HepG2 (cell line): ENCODE results near the gene UBE2M. TPM values are rescaled to one million over a fixed set of nuclear protein-coding genes. Genes with fewer than 3 reads are reported as not detected.

ENCODE experiments used
- ATAC-seq: fragments of 200-7000 bp; cut with Tn5 transposase; 3 replicates; pipeline ENCODE4 v1.9.1; 2020; ENCODE audit warnings: mild to moderate bottlenecking, moderate library complexity
- BruUV-seq: library from RNA; stranded (reverse); fragments of 400-500 nt; replicated peaks from 2 replicates; lab custom pipeline; 2021; lab: Mats Ljungman, UMichigan
- CTCF ChIA-PET: fragments of 300-600 bp; formaldehyde crosslinking; extraction: SDS; loops from one replicate; lab custom pipeline; 2021; ENCODE audit warnings: low total read pairs, inconsistent platforms, low intra/inter-chr PET ratio; lab: Yijun Ruan, JAX
- POLR2A ChIA-PET: fragments of 350-600 bp; sonication (Branson Sonifier 250); formaldehyde crosslinking; loops from one replicate; lab custom pipeline; 2020; ENCODE audit warnings: antibody characterized with exemption, inconsistent platforms; lab: Yijun Ruan, JAX
- DNase-seq: peaks from one replicate; pipeline ENCODE4 v3.0.0-alpha.2; 2015; ENCODE audit warnings: low spot score
- FAIRE-seq: peaks from 3 replicates; lab custom pipeline; 2011; peaks lifted over from hg19 to GRCh38; lab: Jason Lieb, UNC
- H2AFZ ChIP-seq: one replicate; pipeline ENCODE4 v1.6.1; 2011; ENCODE audit warnings: low read length, inconsistent platforms
- H3K27ac ChIP-seq: fragments of 300-600 bp; 3 replicates; pipeline ENCODE4 v1.8.0; 2011; ENCODE audit warnings: mixed run types, mild to moderate bottlenecking, mixed read lengths, low read length, inconsistent platforms; ENCODE audit not compliant: insufficient read depth; ENCODE audit errors: extremely low read length
- H3K27me3 ChIP-seq, 2 experiments: fragments of 200-600 bp in 1 of 2; 2 replicates in 1 of 2; 3 replicates in 1 of 2; pipeline versions ENCODE4 v1.6.0 to v1.8.0; 2011; ENCODE audit warnings: low read length in 2 of 2, mild to moderate bottlenecking in 2 of 2, moderate library complexity in 2 of 2, inconsistent platforms in 1 of 2; ENCODE audit not compliant: insufficient read depth in 2 of 2, control insufficient read depth in 1 of 2
- H3K36me3 ChIP-seq, 2 experiments: fragments of 200-600 bp in 1 of 2; replicated peaks in 1 of 2; 2 replicates in 1 of 2; 3 replicates in 1 of 2; pipeline versions ENCODE4 v1.5.1 to v1.8.0; 2011; ENCODE audit warnings: low read length in 2 of 2, inconsistent platforms in 1 of 2; ENCODE audit not compliant: insufficient read depth in 2 of 2, control insufficient read depth in 1 of 2
- H3K4me1 ChIP-seq: 2 replicates; pipeline ENCODE4 v1.5.1; 2012; ENCODE audit warnings: low read length, inconsistent platforms; ENCODE audit not compliant: insufficient read depth
- H3K4me2 ChIP-seq: 2 replicates; pipeline ENCODE4 v1.6.0; 2011; ENCODE audit warnings: low read depth, low read length, inconsistent platforms
- H3K4me3 ChIP-seq, 3 experiments: fragments of 200-600 bp in 1 of 3; sonication (generic), shearing (Covaris generic) in 1 of 3; replicated peaks in 1 of 3; 2 replicates each; pipeline ENCODE4 v1.5.1; 2011 to 2016; ENCODE audit warnings: low read length in 3 of 3, inconsistent platforms in 2 of 3, low read depth in 2 of 3, mild to moderate bottlenecking in 2 of 3, control low read depth in 1 of 3, mixed read lengths in 1 of 3; ENCODE audit not compliant: insufficient read depth in 1 of 3
- H3K79me2 ChIP-seq: one replicate; pipeline ENCODE4 v1.6.1; 2011; ENCODE audit warnings: low read length, inconsistent platforms; ENCODE audit not compliant: insufficient read depth
- H3K9ac ChIP-seq: 2 replicates; pipeline ENCODE4 v1.6.0; 2011; ENCODE audit warnings: mild to moderate bottlenecking, low read depth, low read length, inconsistent platforms; ENCODE audit not compliant: insufficient read depth
- H3K9me3 ChIP-seq: 2 replicates; pipeline ENCODE4 v1.5.1; 2012; ENCODE audit warnings: mild to moderate bottlenecking, low read length
- H4K20me1 ChIP-seq: 2 replicates; pipeline ENCODE4 v1.6.0; 2011; ENCODE audit warnings: inconsistent platforms, mild to moderate bottlenecking, low read length, moderate library complexity; ENCODE audit not compliant: insufficient read depth
- ATAD3A ChIP-seq: sonication (generic); formaldehyde crosslinking; IDR thresholded peaks from 2 replicates; pipeline ENCODE4 v1.4.0; 2020; ENCODE audit warnings: missing genetic modification reagents
- HNRNPH1 ChIP-seq: fragments of 200-400 bp; formaldehyde crosslinking; optimal IDR thresholded peaks from 2 replicates; pipeline ENCODE3; 2017; ENCODE audit warnings: mild to moderate bottlenecking, low read depth, low read length
- KDM4B ChIP-seq: sonication (generic); formaldehyde crosslinking; IDR thresholded peaks from 2 replicates; pipeline ENCODE4 v1.4.0; 2020; ENCODE audit warnings: missing genetic modification reagents
- MAFF ChIP-seq: IDR thresholded peaks from 2 replicates; pipeline ENCODE4 v1.6.1; 2011; ENCODE audit warnings: low read depth, low read length, improper control_type of control experiment
- NFYB ChIP-seq: sonication (generic); formaldehyde crosslinking; IDR thresholded peaks from 2 replicates; pipeline ENCODE4 v1.4.0; 2020; ENCODE audit warnings: missing genetic modification reagents
- NR2F6 ChIP-seq, 2 experiments: IDR thresholded peaks; 2 replicates each; pipeline ENCODE4 v1.6.1; 2016; ENCODE audit warnings: antibody characterized with exemption in 1 of 2, mild to moderate bottlenecking in 1 of 2
- POLR2A ChIP-seq, 2 experiments: IDR thresholded peaks; 2 replicates each; pipeline ENCODE4 v1.6.1; 2011; ENCODE audit warnings: low read depth in 2 of 2, low read length in 2 of 2, mild to moderate bottlenecking in 1 of 2, moderate library complexity in 1 of 2; ENCODE audit not compliant: insufficient read depth in 1 of 2
- PRPF4 ChIP-seq: fragments of 200-400 bp; formaldehyde crosslinking; IDR thresholded peaks from 2 replicates; pipeline ENCODE4 v1.6.1; 2016; ENCODE audit warnings: low read length, low read depth; ENCODE audit not compliant: poor library complexity, severe bottlenecking
- RCOR2 ChIP-seq: IDR thresholded peaks from 2 replicates; pipeline ENCODE4 v1.6.1; 2016; ENCODE audit warnings: missing biosample characterization, missing genetic modification reagents
- RELA ChIP-seq: sonication (generic); formaldehyde crosslinking; IDR thresholded peaks from 2 replicates; pipeline ENCODE4 v1.4.0; 2020; ENCODE audit warnings: missing genetic modification reagents
- SIX4 ChIP-seq: sonication (generic); formaldehyde crosslinking; IDR thresholded peaks from 2 replicates; pipeline ENCODE4 v1.4.0; 2020; ENCODE audit warnings: missing genetic modification reagents
- SRY ChIP-seq: sonication (generic); formaldehyde crosslinking; IDR thresholded peaks from 2 replicates; pipeline ENCODE4 v1.8.0; 2022; ENCODE audit warnings: mild to moderate bottlenecking, missing genetic modification reagents
- SSRP1 ChIP-seq: IDR thresholded peaks from 2 replicates; pipeline ENCODE4 v1.6.1; 2016; ENCODE audit warnings: control low read depth
- TAF15 ChIP-seq: fragments of 200-400 bp; formaldehyde crosslinking; IDR thresholded peaks from one replicate; pipeline ENCODE4 v1.6.1; 2018; ENCODE audit warnings: mild to moderate bottlenecking, low read depth, low read length; ENCODE audit not compliant: poor library complexity, severe bottlenecking
- TRIM24 ChIP-seq: sonication (generic); formaldehyde crosslinking; IDR thresholded peaks from 2 replicates; pipeline ENCODE4 v1.8.0; 2022; ENCODE audit warnings: mild to moderate bottlenecking, missing genetic modification reagents
- ZNF556 ChIP-seq: sonication (generic); formaldehyde crosslinking; IDR thresholded peaks from 2 replicates; pipeline ENCODE4 v1.4.0; 2020; ENCODE audit warnings: mild to moderate bottlenecking, missing genetic modification reagents, borderline replicate concordance
- ZNF772 ChIP-seq: sonication (generic); formaldehyde crosslinking; IDR thresholded peaks from 2 replicates; pipeline ENCODE4 v1.5.0; 2020; ENCODE audit warnings: mild to moderate bottlenecking, missing genetic modification reagents
- whole genome bisulfite sequencing: methylation state at CpG from one replicate; pipeline ENCODE4 v1.1.6; 2017; ENCODE audit warnings: low lambda C conversion rate; 5-methylcytosine and 5-hydroxymethylcytosine counted together
- in situ Hi-C: cut with HindIII; loops from 2 replicates; pipeline ENCODE4 v1.10.0; 2017; ENCODE audit warnings: low pct_unique_long_range_greater_than_20kb; ENCODE audit not compliant: extremely low pct_ligation_motif_present
- intact Hi-C: fragments of 100-400 bp; cut with micrococcal nuclease; formaldehyde crosslinking; loops from one replicate; pipeline ENCODE4 v1.10.0; 2022; ENCODE audit not compliant: unreplicated experiment
- polyA plus RNA-seq, 8 experiments: library from polyadenylated mRNA; depleted of rRNA in 3 of 8; stranded (reverse) in 7 of 8; unstranded in 1 of 8; fragments of >200 nt; fragmentation: Illumina TruSeq in 4 of 8; extraction: Trizol in 4 of 8; gene quantifications; 2 replicates each; pipeline versions ENCODE4 v1.2.1 to v1.2.3, GENCODE V29; 2011 to 2016; ENCODE audit warnings: low read depth in 4 of 8, missing spikeins in 1 of 8, mixed read lengths in 1 of 8; ENCODE audit not compliant: insufficient read depth in 1 of 8
- total RNA-seq, 5 experiments: library from RNA; depleted of rRNA; stranded (reverse); fragments of >200 nt; fragmentation: Illumina TruSeq; extraction: Trizol; gene quantifications; 2 replicates each; pipeline ENCODE4 v1.2.3, GENCODE V29; 2016; ENCODE audit warnings: low read depth in 1 of 5
- TF ChIP-seq, protein P1 (sequence below): sonication (generic); formaldehyde crosslinking; IDR thresholded peaks from 2 replicates; pipeline ENCODE4 v1.5.1; 2020; ENCODE audit warnings: mild to moderate bottlenecking, missing genetic modification reagents, moderate library complexity

The UBE2M gene
- total and polyA plus RNA-seq, 2 of the 13 experiments (the other 11 are each of a cell fraction or from before 2014, with no cell fraction given) = 36.2 to 50.3 TPM

GRCh38 chr19:58547323-58548312 lies 10.8 kb downstream of the UBE2M start:
- in situ Hi-C loops (no loop called here), intact Hi-C loops (no loop called here)
- Histone ChIP-seq H3K79me2 (peaks cover 38% of the 10 kb centered on the region), H3K9ac (no peak overlapping the region), H3K36me3 (peaks cover 35 to 66% of the 10 kb centered on the region in 2 experiments), H3K4me2 (peak overlapping the region; percentile 34; the same call in 1 of the 2 replicates), H3K9me3 (no peaks in the 10 kb centered on the region), H3K4me1 (peaks cover 24% of the 10 kb centered on the region), H2AFZ (no peak overlapping the region), H3K4me3 (no peak overlapping the region), H4K20me1 (peaks cover 49% of the 10 kb centered on the region), H3K27me3 (no peaks in the 10 kb centered on the region; a peak in 2 of 5 replicates), H3K27ac (no peak overlapping the region)
- no peak for DNase-seq
- no peak for FAIRE-seq
- CTCF ChIA-PET = no interaction called here
- BruUV-seq = no TSS peak
- WGBS = 96% methylated on average over 8 of the region's 18 CpGs
- POLR2A ChIA-PET = interaction anchor here (0.9 kb wide), 1 partner anchor 28 kb away, joined by 3 read pairs; the partner anchor contains the start of gene ZBTB45
- ATAC-seq = no peak
- no peak for TF ChIP-seq ATAD3A (CRISPR knock-in tag)
- TF ChIP-seq ZNF556 = no peak
- no peak for TF ChIP-seq KDM4B
- no peak for TF ChIP-seq PRPF4
- TF ChIP-seq ZNF772 = no peak
- TF ChIP-seq SIX4 (CRISPR knock-in tag) = no peak
- TF ChIP-seq SSRP1 = peak; percentile 41; the same call in 1 of the 2 replicates
- no peak for TF ChIP-seq MAFF
- no peak for TF ChIP-seq SRY
- TF ChIP-seq HNRNPH1 = no peak
- no peak for TF ChIP-seq NR2F6 (IDR thresholded peaks at IDR 0.05)
- TF ChIP-seq NR2F6 (CRISPR knock-in tag; IDR thresholded peaks at IDR 0.05) = no peak
- TF ChIP-seq RELA (CRISPR knock-in tag) = no peak
- TF ChIP-seq TRIM24 (CRISPR knock-in tag) = no peak
- TF ChIP-seq, protein P1, sequence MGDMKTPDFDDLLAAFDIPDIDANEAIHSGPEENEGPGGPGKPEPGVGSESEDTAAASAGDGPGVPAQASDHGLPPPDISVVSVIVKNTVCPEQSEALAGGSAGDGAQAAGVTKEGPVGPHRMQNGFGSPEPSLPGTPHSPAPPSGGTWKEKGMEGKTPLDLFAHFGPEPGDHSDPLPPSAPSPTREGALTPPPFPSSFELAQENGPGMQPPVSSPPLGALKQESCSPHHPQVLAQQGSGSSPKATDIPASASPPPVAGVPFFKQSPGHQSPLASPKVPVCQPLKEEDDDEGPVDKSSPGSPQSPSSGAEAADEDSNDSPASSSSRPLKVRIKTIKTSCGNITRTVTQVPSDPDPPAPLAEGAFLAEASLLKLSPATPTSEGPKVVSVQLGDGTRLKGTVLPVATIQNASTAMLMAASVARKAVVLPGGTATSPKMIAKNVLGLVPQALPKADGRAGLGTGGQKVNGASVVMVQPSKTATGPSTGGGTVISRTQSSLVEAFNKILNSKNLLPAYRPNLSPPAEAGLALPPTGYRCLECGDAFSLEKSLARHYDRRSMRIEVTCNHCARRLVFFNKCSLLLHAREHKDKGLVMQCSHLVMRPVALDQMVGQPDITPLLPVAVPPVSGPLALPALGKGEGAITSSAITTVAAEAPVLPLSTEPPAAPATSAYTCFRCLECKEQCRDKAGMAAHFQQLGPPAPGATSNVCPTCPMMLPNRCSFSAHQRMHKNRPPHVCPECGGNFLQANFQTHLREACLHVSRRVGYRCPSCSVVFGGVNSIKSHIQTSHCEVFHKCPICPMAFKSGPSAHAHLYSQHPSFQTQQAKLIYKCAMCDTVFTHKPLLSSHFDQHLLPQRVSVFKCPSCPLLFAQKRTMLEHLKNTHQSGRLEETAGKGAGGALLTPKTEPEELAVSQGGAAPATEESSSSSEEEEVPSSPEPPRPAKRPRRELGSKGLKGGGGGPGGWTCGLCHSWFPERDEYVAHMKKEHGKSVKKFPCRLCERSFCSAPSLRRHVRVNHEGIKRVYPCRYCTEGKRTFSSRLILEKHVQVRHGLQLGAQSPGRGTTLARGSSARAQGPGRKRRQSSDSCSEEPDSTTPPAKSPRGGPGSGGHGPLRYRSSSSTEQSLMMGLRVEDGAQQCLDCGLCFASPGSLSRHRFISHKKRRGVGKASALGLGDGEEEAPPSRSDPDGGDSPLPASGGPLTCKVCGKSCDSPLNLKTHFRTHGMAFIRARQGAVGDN (CRISPR knock-in tag) = 0 out of 2 replicates have a peak, but pooled peaks have one; percentile 10
- TF ChIP-seq POLR2A (IDR thresholded peaks at IDR 0.05; ENCODE audit: insufficient read depth in 1 of 2, low read depth in 2 of 2, low read length in 2 of 2) = peak in 1 of 2 experiments; percentile 29; a peak in 2 of 4 replicates
- TF ChIP-seq TAF15 = no peak
- TF ChIP-seq NFYB (CRISPR knock-in tag) = no peak
- TF ChIP-seq RCOR2 = no peak
